ENCODE results near the gene TNNI2. TPM values are rescaled to one million over a fixed set of nuclear protein-coding genes. Genes with fewer than 3 reads are reported as not detected.
A peak's percentile ranks its signal among the peaks of the same experiment; 100 is the strongest.

Gene TNNI2
- total RNA-seq, 1 donor from 2014 or later, result 1.1 TPM

DNA sequence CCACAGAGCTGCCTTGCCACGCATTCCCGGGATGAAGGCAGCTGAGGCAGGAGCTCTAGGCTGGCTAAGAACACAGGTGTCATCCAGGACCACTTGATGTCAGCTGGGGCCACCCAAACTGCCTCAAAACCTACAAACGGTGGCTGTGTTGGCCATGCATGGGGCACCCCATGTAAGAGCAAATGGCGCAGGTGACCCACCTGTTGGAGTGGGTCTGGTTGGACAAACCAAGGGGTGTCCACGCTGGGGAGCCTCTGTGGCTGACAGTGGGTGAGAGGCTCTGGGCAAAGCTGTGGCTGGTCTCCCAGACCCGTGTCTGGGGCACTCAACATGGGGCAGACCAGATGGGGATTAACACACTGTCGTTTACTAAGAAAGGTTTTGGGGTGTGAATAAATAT, 23.0 kb upstream of the TNNI2 start:
- H3K27me3 Mint-ChIP-seq (ENCODE audit: unreplicated experiment), result peaks cover 3% of the 10 kb centered on the region
- peaks cover 15% of the 10 kb centered on the region for H3K9me3 Mint-ChIP-seq (ENCODE audit: unreplicated experiment)
- no peak for TF ChIP-seq CTCF (IDR thresholded peaks at IDR 0.05)
- H3K4me1 Mint-ChIP-seq (ENCODE audit: unreplicated experiment), result peaks cover 29% of the 10 kb centered on the region
- peaks cover 7% of the 10 kb centered on the region for H3K36me3 Mint-ChIP-seq (ENCODE audit: unreplicated experiment)
- no peak overlapping the region for H3K27ac Mint-ChIP-seq (ENCODE audit: unreplicated experiment)
- no peak for DNase-seq (ENCODE audit: extremely low spot score, unreplicated experiment)
- H3K4me3 Mint-ChIP-seq (ENCODE audit: unreplicated experiment), result no peak overlapping the region

- peaks cover 15% of the 10 kb centered on the region for H3K9me3 Mint-ChIP-seq (ENCODE audit: unreplicated experiment)
- no peak for DNase-seq (ENCODE audit: extremely low spot score, unreplicated experiment)
- peaks cover 7% of the 10 kb centered on the region for H3K36me3 Mint-ChIP-seq (ENCODE audit: unreplicated experiment)
- no peak overlapping the region for H3K27ac Mint-ChIP-seq (ENCODE audit: unreplicated experiment)
- peaks cover 3% of the 10 kb centered on the region for H3K27me3 Mint-ChIP-seq (ENCODE audit: unreplicated experiment)
- H3K4me3 Mint-ChIP-seq (ENCODE audit: unreplicated experiment), result no peak overlapping the region
- H3K4me1 Mint-ChIP-seq (ENCODE audit: unreplicated experiment), result peaks cover 40% of the 10 kb centered on the region
- TF ChIP-seq CTCF (IDR thresholded peaks at IDR 0.05), result no peak
Measured at GRCh38 chr11:1817000-1817399, 21.8 kb upstream of the TNNI2 start.

DNA sequence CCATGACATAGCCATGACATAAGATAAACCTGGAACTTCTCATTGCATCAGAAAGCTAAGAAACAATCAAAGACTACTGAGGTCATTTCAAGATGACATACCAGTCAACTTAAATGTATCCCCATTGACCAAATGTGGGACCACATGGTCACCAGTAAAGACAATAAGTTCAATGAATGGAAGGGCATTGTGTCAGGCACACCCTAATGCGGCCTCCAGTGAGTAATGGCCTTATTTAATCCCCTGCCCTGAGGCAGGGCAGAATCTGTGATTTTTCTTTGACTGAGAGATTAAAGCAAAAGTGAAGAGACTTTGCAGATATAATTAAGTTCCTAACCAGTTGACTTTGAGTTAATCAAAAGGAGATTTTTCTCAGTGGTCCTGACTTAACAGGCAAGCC, 21.3 kb upstream of the TNNI2 start:
- no peak for DNase-seq (ENCODE audit: extremely low spot score, unreplicated experiment)
- Mint-ChIP-seq H3K4me1 (ENCODE audit: unreplicated experiment) (peaks cover 40% of the 10 kb centered on the region), H3K4me3 (ENCODE audit: unreplicated experiment) (no peak overlapping the region), H3K9me3 (ENCODE audit: unreplicated experiment) (peaks cover 10% of the 10 kb centered on the region), H3K27me3 (ENCODE audit: unreplicated experiment) (no peaks in the 10 kb centered on the region), H3K27ac (ENCODE audit: unreplicated experiment) (no peak overlapping the region), H3K36me3 (ENCODE audit: unreplicated experiment) (peaks cover 4% of the 10 kb centered on the region)
- no peak for TF ChIP-seq CTCF (IDR thresholded peaks at IDR 0.05)

- Mint-ChIP-seq H3K36me3 (ENCODE audit: unreplicated experiment) (no peaks in the 10 kb centered on the region), H3K27ac (ENCODE audit: unreplicated experiment) (no peak overlapping the region), H3K27me3 (ENCODE audit: unreplicated experiment) (no peaks in the 10 kb centered on the region), H3K9me3 (ENCODE audit: unreplicated experiment) (peaks cover 4% of the 10 kb centered on the region), H3K4me1 (ENCODE audit: unreplicated experiment) (peaks cover 46% of the 10 kb centered on the region), H3K4me3 (ENCODE audit: unreplicated experiment) (no peak overlapping the region)
- no peak for DNase-seq (ENCODE audit: extremely low spot score, unreplicated experiment)
- TF ChIP-seq CTCF (IDR thresholded peaks at IDR 0.05), result no peak
Measured at GRCh38 chr11:1819074-1819473, 19.7 kb upstream of the TNNI2 start.

GRCh38 chr11:1820463-1821325, 18.1 kb upstream of the TNNI2 start:
- Mint-ChIP-seq H3K27me3 (ENCODE audit: unreplicated experiment) (no peaks in the 10 kb centered on the region), H3K4me3 (ENCODE audit: unreplicated experiment) (no peak overlapping the region), H3K4me1 (ENCODE audit: unreplicated experiment) (peaks cover 40% of the 10 kb centered on the region), H3K36me3 (ENCODE audit: unreplicated experiment) (no peaks in the 10 kb centered on the region), H3K9me3 (ENCODE audit: unreplicated experiment) (peaks cover 4% of the 10 kb centered on the region), H3K27ac (ENCODE audit: unreplicated experiment) (peak overlapping the region; percentile 65)
- no peak for DNase-seq (ENCODE audit: extremely low spot score, unreplicated experiment)
- TF ChIP-seq CTCF (IDR thresholded peaks at IDR 0.05), result no peak
